ENCODE results near the gene SAXO1.

- TF ChIP-seq EP300 (conservative IDR thresholded peaks at IDR 0.05; ENCODE audit: poor library complexity, severe bottlenecking) (no peak), EZH2 (IDR thresholded peaks at IDR 0.05; ENCODE audit: borderline replicate concordance, insufficient read depth, low read length, poor library complexity, severe bottlenecking) (no peak), TAF1 (IDR thresholded peaks at IDR 0.05; ENCODE audit: low read depth) (no peak), RAD21 (conservative IDR thresholded peaks at IDR 0.05) (no peak), POLR2AphosphoS5 (IDR thresholded peaks at IDR 0.05) (no peak), MXI1 (conservative IDR thresholded peaks at IDR 0.05; ENCODE audit: poor library complexity, severe bottlenecking) (no peak)
- TF ChIP-seq, protein P1, sequence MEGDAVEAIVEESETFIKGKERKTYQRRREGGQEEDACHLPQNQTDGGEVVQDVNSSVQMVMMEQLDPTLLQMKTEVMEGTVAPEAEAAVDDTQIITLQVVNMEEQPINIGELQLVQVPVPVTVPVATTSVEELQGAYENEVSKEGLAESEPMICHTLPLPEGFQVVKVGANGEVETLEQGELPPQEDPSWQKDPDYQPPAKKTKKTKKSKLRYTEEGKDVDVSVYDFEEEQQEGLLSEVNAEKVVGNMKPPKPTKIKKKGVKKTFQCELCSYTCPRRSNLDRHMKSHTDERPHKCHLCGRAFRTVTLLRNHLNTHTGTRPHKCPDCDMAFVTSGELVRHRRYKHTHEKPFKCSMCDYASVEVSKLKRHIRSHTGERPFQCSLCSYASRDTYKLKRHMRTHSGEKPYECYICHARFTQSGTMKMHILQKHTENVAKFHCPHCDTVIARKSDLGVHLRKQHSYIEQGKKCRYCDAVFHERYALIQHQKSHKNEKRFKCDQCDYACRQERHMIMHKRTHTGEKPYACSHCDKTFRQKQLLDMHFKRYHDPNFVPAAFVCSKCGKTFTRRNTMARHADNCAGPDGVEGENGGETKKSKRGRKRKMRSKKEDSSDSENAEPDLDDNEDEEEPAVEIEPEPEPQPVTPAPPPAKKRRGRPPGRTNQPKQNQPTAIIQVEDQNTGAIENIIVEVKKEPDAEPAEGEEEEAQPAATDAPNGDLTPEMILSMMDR (IDR thresholded peaks at IDR 0.05; ENCODE audit: poor library complexity, severe bottlenecking): no peak
- TF ChIP-seq, protein P2, sequence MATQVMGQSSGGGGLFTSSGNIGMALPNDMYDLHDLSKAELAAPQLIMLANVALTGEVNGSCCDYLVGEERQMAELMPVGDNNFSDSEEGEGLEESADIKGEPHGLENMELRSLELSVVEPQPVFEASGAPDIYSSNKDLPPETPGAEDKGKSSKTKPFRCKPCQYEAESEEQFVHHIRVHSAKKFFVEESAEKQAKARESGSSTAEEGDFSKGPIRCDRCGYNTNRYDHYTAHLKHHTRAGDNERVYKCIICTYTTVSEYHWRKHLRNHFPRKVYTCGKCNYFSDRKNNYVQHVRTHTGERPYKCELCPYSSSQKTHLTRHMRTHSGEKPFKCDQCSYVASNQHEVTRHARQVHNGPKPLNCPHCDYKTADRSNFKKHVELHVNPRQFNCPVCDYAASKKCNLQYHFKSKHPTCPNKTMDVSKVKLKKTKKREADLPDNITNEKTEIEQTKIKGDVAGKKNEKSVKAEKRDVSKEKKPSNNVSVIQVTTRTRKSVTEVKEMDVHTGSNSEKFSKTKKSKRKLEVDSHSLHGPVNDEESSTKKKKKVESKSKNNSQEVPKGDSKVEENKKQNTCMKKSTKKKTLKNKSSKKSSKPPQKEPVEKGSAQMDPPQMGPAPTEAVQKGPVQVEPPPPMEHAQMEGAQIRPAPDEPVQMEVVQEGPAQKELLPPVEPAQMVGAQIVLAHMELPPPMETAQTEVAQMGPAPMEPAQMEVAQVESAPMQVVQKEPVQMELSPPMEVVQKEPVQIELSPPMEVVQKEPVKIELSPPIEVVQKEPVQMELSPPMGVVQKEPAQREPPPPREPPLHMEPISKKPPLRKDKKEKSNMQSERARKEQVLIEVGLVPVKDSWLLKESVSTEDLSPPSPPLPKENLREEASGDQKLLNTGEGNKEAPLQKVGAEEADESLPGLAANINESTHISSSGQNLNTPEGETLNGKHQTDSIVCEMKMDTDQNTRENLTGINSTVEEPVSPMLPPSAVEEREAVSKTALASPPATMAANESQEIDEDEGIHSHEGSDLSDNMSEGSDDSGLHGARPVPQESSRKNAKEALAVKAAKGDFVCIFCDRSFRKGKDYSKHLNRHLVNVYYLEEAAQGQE (IDR thresholded peaks at IDR 0.05; ENCODE audit: borderline replicate concordance): no peak
These were observed 41.8 kb upstream of the SAXO1 start for GRCh38 chr9:19074836-19075235.

Measured in neural cell (in vitro differentiated cells).